Measurements from ENCODE around the gene UBE4B.

DNA sequence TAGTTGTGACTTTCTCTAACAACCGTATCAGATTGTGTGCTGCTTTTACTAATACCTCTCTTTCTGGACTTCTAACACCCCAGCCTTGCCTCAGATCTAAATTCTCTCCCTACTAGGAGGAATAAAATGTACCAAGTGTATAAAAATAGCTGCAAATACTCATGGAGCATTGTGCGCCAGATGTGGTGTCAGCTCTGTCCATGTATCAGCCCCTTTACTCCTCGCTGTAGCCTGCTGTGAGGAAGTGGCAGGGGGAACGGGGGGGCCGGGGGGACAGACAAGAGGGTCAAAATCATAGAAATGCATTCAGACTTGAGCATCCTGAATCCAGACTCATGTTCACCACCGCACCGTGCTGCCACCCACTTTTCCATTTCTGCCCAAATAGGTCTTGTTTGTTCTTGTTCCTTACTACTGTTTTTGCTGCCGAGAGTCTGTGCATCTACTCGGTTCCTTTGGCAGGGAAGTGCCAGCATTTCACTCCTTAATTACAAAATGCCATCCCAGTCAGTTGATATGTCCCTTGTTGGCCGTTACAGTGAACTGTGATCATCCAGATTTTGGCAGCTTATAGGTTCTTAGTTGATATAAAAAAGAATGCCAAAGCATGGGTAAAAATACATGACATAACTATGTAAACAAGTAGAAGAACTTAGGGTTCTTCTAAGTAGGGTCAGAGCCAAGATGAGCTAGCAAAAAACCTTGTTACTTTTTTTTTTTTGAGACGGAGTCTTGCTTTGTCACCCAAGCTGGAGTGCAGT is 76.4 kb downstream of the UBE4B start:
- no peak for TF ChIP-seq EZH2 (IDR thresholded peaks at IDR 0.05; ENCODE audit: borderline replicate concordance, low read depth, low read length, severe bottlenecking)
- TF ChIP-seq CTCF (IDR thresholded peaks at IDR 0.05; ENCODE audit: borderline replicate concordance, extremely low read depth, low read length, poor library complexity, severe bottlenecking): no peak

All from DND-41 (cell line).